Liver (tissue), 3 donors: Measurements from ENCODE around the gene LTBP2.

Source experiments
- TAF1 ChIP-seq: conservative IDR thresholded peaks from 2 replicates; pipeline ENCODE4 v1.6.1; 2016; ENCODE audit warnings: antibody characterized with exemption, mild to moderate bottlenecking
- TF ChIP-seq, protein P1 (sequence below): fragments of 150-350 bp; IDR thresholded peaks from 2 replicates; pipeline ENCODE4 v1.5.1; 2017; ENCODE audit warnings: improper control_type of control experiment, low read depth, low read length; ENCODE audit not compliant: missing input control
- TF ChIP-seq, protein P2 (sequence below): IDR thresholded peaks from 2 replicates; pipeline ENCODE4 v1.6.1; 2016; ENCODE audit warnings: antibody characterized with exemption
- donor health status: healthy.
- donor health status: healthy.

DNA sequence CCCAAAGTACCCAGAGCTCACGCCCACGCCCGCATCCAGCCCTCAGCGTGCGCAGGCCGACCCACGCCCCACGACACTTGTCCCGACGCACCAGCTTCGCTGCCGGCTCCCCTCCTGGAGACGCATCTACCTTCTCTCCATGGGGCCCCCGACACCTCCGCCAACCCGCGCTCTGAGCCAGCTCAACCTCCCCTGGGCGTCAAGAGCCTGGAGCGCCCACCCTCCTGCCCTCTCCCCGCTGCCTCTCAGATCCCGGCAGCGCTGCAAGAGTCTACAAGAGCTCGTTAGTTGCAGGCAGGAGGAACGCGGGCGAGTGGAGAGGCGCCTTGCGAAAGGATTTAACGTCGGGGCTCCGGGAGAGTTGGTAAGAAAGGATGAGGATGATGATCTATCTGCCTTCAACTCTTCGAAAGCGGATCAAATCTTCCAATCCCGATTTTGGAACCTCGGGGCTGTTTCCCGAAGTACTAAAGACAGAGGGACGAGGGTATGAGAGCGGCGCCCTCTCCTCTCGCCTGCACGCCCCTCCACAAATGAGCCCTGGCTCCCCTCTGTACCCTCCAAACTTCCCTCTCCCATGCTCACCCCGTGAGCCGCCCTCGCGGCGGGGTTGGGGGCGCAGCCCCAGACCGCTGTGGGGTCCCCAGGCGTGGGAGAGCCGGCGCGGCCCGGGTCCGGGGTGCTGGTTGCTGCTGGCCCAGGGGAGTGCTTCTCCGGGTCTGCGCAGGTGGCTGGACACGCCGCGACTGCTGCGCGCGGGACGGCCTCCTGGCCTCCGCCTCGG, 979 bp downstream of the LTBP2 start:
- TF ChIP-seq, protein P1, sequence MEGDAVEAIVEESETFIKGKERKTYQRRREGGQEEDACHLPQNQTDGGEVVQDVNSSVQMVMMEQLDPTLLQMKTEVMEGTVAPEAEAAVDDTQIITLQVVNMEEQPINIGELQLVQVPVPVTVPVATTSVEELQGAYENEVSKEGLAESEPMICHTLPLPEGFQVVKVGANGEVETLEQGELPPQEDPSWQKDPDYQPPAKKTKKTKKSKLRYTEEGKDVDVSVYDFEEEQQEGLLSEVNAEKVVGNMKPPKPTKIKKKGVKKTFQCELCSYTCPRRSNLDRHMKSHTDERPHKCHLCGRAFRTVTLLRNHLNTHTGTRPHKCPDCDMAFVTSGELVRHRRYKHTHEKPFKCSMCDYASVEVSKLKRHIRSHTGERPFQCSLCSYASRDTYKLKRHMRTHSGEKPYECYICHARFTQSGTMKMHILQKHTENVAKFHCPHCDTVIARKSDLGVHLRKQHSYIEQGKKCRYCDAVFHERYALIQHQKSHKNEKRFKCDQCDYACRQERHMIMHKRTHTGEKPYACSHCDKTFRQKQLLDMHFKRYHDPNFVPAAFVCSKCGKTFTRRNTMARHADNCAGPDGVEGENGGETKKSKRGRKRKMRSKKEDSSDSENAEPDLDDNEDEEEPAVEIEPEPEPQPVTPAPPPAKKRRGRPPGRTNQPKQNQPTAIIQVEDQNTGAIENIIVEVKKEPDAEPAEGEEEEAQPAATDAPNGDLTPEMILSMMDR: no peak
- no peak for TF ChIP-seq TAF1
- TF ChIP-seq, protein P2, sequence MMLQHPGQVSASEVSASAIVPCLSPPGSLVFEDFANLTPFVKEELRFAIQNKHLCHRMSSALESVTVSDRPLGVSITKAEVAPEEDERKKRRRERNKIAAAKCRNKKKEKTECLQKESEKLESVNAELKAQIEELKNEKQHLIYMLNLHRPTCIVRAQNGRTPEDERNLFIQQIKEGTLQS: no peak
